ENCODE data around the gene LRIF1.
"Not testable (repeated sequence)": the region's sequence is repeated elsewhere in the genome, so short reads cannot be mapped to it uniquely, and the experiment has no call there.

Gene LRIF1
- 12.6 to 31.4 (median 22.3) reads per million in 18 experiments for total RNA-seq

GRCh38 chr1:110963691-110964454, at the start of gene LRIF1:
Gene LRIF1, minus strand, starts transcription at chr1:110963922. Its CDS starts 234 bp downstream, at chr1:110963688.
- DNase-seq, result peak; percentile 100

GRCh38 chr1:111008031-111008430, 44.3 kb upstream of the LRIF1 start:
- no peak for DNase-seq

- DNase-seq, result no peak
Observed at GRCh38 chr1:111006556-111006955, 42.8 kb upstream of the LRIF1 start.

- not testable (repeated sequence) for DNase-seq
Observed at GRCh38 chr1:110999607-111000006, 35.9 kb upstream of the LRIF1 start.

- peak; percentile 10 to 52 for DNase-seq
Observed at GRCh38 chr1:110992329-110992728, 28.6 kb upstream of the LRIF1 start.

DNA sequence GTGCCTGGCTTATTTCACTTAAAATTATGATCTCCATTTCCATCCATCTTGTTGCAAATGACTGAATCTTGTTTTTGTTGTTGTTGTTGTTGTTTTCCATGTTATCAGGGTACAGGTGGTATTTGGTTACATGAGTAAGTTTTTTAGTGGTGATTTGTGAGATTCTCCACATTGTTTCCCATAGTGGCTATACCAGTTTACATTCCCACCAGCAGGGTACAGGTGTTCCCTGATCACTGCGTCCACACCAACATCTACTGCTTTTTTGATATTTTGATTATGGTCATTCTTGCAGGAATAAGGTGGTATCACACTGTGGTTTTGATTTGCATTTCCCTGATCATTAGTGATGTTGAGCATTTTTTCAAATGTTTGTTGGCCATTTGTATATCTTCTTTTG, 27.6 kb upstream of the LRIF1 start:
- not testable (repeated sequence) for DNase-seq

GRCh38 chr1:110990541-110990940, 26.8 kb upstream of the LRIF1 start:
- DNase-seq, result no peak

DNA sequence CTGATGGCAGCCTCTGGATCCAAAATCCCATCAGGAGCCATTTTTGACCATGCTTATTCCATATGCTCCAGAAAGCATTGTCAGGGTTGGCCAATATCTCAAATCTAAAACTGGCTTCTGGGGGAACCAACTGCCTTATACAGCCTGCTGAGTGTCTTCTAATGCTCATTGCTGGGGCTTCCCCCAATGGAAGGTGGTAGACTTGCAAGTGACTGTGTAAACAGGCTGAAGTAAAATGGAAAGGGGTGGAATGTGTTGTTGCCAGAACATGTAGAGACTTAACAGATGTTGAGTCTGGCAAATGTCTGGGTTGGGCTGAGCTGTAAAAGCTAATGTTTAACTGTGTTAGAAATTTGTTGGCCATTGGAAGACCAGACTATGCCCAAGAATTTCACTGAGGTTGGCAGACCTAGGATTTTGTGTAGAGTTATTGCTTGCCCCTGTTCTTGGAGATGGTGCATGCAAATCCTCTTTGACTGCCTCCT, 22.7 kb upstream of the LRIF1 start:
- no peak for DNase-seq

DNA sequence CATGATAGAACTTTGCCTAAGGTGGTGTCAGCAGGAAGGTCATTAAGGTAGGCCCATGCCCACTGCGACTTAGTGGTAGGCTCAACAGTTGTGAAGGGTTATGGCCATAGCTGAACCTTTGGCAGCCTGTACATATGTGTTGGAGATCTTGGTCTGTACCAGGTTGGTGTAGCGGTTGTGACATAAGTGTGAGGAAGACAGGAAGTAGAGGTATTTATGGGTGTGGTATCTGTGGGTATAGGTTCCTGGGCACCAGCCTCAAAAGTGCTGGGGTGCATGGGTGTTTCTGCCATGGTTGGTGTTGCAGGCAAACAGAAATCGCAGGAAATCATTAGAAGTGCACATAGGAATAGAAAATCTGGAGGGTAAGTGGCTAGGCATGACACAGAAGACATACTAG, 18.6 kb upstream of the LRIF1 start:
- DNase-seq, result no peak

GRCh38 chr1:110979154-110979553, 15.4 kb upstream of the LRIF1 start:
- no peak for DNase-seq

- no peak for DNase-seq
Observed at GRCh38 chr1:110976089-110976488, 12.4 kb upstream of the LRIF1 start.

DNA sequence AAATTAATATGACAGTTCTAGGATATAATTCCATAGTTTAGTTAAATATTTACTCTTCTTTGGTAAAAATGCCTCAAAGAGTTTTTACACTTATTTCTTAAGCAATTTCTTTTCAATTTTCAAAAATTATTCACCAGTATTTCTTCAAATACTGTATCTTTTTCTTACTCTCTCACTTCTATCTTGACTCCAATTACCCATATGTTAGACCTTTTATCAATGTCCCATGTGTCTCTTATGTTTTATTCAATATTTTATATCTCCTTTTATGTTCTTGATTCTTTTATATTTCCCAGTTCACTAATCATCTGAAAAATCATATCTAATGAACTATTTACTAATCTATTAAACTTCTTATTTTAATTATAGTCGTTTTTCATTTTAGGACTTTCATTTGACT, 11.5 kb upstream of the LRIF1 start:
- DNase-seq, result no peak

DNA sequence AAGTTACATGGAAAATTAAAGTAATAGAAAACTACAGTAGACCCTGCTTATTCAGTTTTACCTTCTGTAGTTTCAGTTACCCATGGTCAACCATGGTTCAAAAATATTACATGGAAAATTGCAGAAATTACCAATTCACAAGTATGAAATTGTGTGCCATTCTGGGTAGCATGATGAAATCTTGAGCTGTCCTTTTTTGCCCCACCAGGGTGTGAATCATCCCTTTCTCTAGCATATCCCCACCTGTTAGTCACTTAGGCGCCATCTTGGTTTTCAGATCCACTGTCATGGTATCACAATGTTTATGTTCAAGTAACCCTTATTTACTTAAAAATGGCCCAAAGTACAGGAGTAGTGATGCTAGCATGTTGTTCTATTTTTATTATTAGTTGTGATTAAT, 3.5 kb upstream of the LRIF1 start:
- no peak for DNase-seq

GRCh38 chr1:110964455-110964903, 757 bp upstream of the LRIF1 start:
- DNase-seq, result no peak

DNA sequence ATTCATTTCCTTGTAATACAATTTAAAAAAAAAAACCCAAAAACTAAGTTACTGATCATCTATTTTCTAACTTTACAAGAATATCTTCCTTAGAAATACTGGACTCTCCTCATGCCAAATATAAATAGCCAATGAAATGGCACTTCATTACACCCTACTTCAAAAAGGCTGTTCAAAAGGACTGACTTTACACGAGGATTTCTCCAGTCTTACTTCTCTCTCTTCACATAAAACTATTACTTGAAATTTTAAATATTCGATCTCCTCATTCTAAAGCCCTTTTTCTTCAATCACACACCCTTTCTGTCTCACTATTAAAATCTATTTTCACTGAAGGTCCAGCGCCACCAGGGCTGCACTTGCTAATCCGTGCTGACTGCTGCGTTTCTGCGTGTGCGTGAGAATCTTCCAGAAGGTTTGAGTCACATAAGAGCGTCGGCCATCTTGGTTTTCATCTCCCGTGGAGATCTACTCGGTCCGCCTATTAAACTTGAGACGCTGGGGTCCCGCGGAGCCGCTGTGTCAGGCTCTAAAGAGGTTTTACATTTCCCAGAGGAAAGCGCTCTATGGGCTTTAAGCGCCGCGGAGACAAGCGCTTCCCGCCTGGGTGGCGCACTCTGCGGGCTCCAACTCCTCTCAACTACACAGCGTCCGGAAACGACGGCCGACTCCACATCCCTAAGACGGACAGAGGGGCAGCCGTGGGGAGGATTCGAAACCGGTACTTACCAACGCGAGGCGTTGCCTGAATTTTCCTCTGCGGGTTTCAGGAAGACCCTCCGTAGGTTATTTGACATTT, 631 bp downstream of the LRIF1 start:
- peak; percentile 75 to 80 for DNase-seq

- no peak for DNase-seq
Observed at GRCh38 chr1:110961902-110962301, 1.8 kb downstream of the LRIF1 start.

- no peak for DNase-seq
Observed at GRCh38 chr1:110960777-110961420, 2.8 kb downstream of the LRIF1 start.

- no peak for DNase-seq
Observed at GRCh38 chr1:110957798-110958197, 5.9 kb downstream of the LRIF1 start.

DNA sequence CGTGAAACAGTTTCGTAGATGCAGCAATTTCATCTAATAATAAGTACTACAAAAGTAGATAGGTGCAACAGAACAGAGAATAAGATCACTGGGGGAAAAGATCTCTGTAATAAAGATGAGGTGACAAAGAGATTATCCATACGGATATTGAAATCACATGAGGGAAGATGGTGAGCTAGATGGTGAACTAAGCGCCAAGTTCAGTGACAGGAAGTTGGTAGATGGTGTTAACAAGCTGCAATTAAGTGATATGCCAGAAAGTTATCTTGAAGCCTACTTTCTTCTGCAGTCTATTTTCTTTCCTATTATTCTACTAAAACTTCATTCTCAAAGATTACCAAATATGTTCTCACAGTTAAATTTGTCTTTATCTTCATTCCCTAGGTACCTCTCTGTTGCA, 7.1 kb downstream of the LRIF1 start:
- no peak for DNase-seq

- no peak for DNase-seq
Observed at GRCh38 chr1:110953031-110953430, 10.7 kb downstream of the LRIF1 start.

DNA sequence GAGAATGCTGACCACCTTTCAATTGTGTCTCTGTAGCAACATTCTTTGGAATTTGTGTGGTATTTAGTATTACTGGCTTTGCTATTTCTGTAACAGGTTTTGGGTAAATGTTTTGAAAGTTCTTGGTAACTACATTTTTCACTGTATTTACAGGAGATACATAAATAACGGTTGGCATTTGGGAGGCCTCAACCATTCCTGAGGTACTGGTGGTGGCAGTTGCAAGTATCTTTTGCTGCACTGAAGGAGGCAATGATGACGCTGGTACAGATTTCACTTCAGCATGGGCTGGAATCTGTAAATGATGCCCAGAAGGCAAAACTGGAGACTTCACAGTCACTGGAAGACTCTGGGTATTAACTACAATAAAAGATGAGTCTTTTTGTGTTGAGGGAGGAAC, 11.7 kb downstream of the LRIF1 start:
- DNase-seq, result no peak

DNA sequence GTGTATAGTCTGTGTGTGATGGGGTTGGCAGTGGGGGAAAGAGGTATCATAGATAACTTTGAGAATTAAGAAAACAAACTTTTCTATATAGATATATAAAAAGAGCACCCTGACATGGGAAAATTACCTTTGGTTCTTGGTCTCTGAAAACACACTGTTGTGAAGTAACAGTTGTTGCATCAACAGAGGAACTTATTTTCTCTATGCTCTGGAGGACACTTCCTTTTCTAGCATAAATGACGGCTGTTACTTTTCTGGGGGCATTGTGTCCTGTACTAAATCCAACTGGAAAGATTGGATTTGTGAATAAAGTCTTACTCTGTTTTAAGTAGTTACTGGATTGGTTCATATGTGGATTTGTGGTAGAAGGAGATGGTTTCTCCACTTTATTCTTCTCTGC, 12.6 kb downstream of the LRIF1 start:
- peak; percentile 22 to 36 for DNase-seq

Measured in inflammatory macrophage (primary cell).